ENCODE measurements around the gene GJC2.

The GJC2 gene

DNA sequence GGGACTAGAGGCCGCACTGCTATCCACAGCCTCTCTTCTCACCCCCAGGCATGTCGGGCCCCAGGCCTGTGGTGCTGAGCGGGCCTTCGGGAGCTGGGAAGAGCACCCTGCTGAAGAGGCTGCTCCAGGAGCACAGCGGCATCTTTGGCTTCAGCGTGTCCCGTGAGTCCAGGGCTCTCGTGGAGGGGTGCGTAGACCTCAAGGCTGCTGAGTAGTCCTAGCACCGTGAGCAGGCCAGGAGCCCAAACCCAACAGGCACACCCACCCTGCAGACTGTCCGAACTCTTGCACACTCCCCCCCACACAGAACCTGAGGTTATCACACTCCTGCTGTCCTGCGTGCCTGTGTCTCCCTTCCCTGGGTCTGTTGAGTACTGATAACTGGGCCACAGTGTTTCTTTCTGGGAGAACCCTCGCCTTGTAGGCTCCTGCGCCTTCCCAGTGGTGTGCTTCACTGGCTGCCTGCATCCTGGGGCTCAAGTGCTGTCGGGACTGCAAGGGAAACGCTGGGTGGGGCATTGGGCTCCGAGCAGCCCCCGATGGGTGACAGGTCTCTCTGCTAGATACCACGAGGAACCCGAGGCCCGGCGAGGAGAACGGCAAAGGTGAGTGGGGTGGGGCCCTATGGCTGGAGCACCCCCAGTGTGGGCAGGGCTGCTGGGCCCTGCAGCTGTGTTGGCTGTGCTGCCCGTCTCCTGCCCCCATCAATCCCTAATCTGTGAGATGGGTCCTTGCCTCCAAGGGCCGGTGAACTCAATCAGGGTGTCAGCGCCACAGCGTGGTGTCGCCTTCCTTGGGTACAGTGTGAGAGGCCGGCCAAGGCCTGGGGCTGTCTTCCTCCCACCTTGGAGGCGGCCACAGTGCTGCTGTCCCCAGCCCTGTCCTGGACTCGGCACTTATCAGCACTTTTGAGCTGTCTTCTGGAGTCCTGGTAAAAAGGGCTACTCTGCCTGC lies 4.0 kb upstream of the GJC2 start:
- Histone ChIP-seq H3K27ac (ENCODE audit: low read length) (no peak overlapping the region), H3K4me1 (ENCODE audit: control insufficient read depth, insufficient read depth, low read length) (peaks cover 7% of the 10 kb centered on the region), H3K36me3 (ENCODE audit: control insufficient read depth, insufficient read depth, low read length) (peaks cover 5% of the 10 kb centered on the region; the same call in 1 of the 2 replicates), H3K4me3 (ENCODE audit: low read length) (no peak overlapping the region), H3K9me3 (ENCODE audit: control insufficient read depth, insufficient read depth, low read length) (no peaks in the 10 kb centered on the region), H3K27me3 (ENCODE audit: control insufficient read depth, insufficient read depth, low read length) (no peaks in the 10 kb centered on the region)
- DNase-seq (ENCODE audit: low read depth, low spot score) = no peak
- whole genome bisulfite sequencing (ENCODE audit: insufficient coverage, insufficient read length) = no CpG with 5 or more reads among the region's 31 CpGs

DNA sequence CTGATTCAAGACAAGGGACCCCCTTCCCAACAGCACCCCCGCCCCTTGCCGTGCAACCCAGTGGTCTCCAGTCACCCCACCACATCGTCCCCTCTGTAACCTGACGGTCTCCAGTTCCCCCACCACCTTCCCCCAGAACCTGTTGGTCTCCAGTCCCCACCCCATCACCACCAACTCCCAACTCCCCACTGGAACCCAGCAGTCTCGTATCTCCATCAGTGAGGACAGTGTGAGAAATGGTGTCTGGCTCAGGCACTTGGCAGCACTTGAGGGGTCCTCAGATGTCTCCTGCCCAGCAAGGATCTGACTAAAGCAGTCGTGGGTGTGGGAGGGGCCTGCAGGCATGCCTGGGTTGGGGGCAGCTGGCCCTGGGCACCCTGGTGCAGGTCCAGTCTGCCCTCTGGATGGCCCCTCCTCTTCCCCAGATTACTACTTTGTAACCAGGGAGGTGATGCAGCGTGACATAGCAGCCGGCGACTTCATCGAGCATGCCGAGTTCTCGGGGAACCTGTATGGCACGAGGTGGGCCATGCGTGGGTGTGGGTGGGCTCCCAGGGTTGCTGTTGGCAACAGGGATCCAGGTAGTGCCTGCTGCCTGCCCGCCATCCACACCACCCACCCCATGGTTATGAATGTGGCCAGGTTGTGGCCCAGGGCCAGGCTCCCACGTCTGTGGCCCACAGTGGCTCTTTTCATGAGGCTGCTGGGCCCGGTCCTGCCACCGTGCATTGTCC lies 3.1 kb upstream of the GJC2 start:
- Histone ChIP-seq H3K4me1 (ENCODE audit: control insufficient read depth, insufficient read depth, low read length) (peaks cover 7% of the 10 kb centered on the region), H3K36me3 (ENCODE audit: control insufficient read depth, insufficient read depth, low read length) (peaks cover 5% of the 10 kb centered on the region; the same call in 1 of the 2 replicates), H3K27me3 (ENCODE audit: control insufficient read depth, insufficient read depth, low read length) (no peaks in the 10 kb centered on the region), H3K27ac (ENCODE audit: low read length) (no peak overlapping the region), H3K4me3 (ENCODE audit: low read length) (no peak overlapping the region), H3K9me3 (ENCODE audit: control insufficient read depth, insufficient read depth, low read length) (no peaks in the 10 kb centered on the region)
- no CpG with 5 or more reads among the region's 18 CpGs for WGBS (ENCODE audit: insufficient coverage, insufficient read length)
- DNase-seq (ENCODE audit: low read depth, low spot score) = no peak

DNA sequence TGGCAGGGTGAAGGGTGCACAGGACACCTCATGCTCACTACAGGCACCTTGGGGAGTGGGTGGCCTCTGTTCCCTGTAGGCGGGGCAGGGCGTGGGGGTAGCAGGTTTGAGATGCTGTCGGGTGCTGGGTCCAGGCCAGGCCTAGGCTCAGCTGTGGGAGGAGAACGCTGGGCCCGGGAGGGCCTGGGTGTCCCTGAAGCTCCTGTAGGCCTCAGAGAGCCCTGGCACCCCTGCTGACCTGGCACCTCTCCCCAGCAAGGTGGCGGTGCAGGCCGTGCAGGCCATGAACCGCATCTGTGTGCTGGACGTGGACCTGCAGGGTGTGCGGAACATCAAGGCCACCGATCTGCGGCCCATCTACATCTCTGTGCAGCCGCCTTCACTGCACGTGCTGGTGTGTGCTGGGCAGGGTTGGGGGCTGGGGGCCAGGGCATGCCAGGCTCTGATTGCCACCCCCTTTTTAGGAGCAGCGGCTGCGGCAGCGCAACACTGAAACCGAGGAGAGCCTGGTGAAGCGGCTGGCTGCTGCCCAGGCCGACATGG lies 2.5 kb upstream of the GJC2 start:
- H3K27me3 ChIP-seq (ENCODE audit: control insufficient read depth, insufficient read depth, low read length) = no peaks in the 10 kb centered on the region
- peaks cover 7% of the 10 kb centered on the region for H3K4me1 ChIP-seq (ENCODE audit: control insufficient read depth, insufficient read depth, low read length)
- H3K36me3 ChIP-seq (ENCODE audit: control insufficient read depth, insufficient read depth, low read length) = peaks cover 5% of the 10 kb centered on the region; the same call in 1 of the 2 replicates
- H3K9me3 ChIP-seq (ENCODE audit: control insufficient read depth, insufficient read depth, low read length) = no peaks in the 10 kb centered on the region
- no peak for DNase-seq (ENCODE audit: low read depth, low spot score)
- no CpG with 5 or more reads among the region's 20 CpGs for WGBS (ENCODE audit: insufficient coverage, insufficient read length)
- no peak overlapping the region for H3K4me3 ChIP-seq (ENCODE audit: low read length)
- no peak overlapping the region for H3K27ac ChIP-seq (ENCODE audit: low read length)

DNA sequence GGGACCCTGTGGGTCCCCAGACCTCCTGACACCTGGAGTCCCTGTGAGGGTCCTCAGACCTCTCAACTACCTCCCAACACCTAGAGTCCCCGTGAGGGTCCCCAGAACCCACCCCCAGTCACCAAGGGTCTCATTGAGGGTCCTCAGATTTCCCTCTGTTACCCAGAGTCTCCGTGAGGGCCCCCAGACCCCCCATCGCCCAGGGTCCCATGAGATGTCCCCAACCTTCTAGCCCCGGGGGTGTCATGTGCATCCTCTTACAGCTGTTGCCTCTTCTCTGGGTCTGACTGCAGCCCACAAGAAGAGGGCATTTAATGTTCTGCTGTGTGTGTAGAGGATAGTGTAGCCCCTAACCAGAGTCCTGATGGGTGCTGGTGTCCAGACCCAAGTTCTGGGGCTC lies 2.0 kb upstream of the GJC2 start:
- WGBS (ENCODE audit: insufficient coverage, insufficient read length) = no CpG with 5 or more reads among the region's 4 CpGs
- 0 out of 2 replicates have a peak, but pooled peaks cover 5% of the 10 kb centered on the region for H3K36me3 ChIP-seq (ENCODE audit: control insufficient read depth, insufficient read depth, low read length)
- no peak overlapping the region for H3K27ac ChIP-seq (ENCODE audit: low read length)

DNA sequence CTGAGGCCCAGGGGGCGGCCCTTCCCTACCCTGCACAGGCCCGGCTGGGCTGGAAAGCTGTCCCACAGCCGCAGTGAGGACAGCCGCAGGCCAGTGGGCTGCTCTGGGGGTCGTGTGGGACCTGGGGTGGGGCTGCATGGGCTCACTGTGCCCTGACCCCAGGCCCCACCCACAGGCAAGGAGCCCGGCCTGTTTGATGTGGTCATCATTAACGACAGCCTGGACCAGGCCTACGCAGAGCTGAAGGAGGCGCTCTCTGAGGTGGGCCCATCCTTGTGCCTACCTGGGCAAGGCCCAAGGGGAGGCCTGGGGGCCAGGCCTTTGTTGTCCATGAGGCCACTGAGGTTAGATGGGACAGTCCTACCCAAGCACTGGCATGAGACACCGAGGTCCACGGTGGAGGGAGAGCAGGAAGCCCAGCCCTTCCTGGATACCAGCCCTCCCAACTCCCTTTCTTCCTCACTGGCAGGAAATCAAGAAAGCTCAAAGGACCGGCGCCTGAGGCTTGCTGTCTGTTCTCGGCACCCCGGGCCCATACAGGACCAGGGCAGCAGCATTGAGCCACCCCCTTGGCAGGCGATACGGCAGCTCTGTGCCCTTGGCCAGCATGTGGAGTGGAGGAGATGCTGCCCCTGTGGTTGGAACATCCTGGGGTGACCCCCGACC lies 1.4 kb upstream of the GJC2 start:
- 0 out of 2 replicates have a peak, but pooled peaks cover 5% of the 10 kb centered on the region for H3K36me3 ChIP-seq (ENCODE audit: control insufficient read depth, insufficient read depth, low read length)
- no peaks in the 10 kb centered on the region for H3K27me3 ChIP-seq (ENCODE audit: control insufficient read depth, insufficient read depth, low read length)
- no peak for DNase-seq (ENCODE audit: low read depth, low spot score)
- H3K9me3 ChIP-seq (ENCODE audit: control insufficient read depth, insufficient read depth, low read length) = no peaks in the 10 kb centered on the region
- H3K4me1 ChIP-seq (ENCODE audit: control insufficient read depth, insufficient read depth, low read length) = peaks cover 7% of the 10 kb centered on the region
- H3K27ac ChIP-seq (ENCODE audit: low read length) = no peak overlapping the region
- no CpG with 5 or more reads among the region's 18 CpGs for WGBS (ENCODE audit: insufficient coverage, insufficient read length)
- no peak overlapping the region for H3K4me3 ChIP-seq (ENCODE audit: low read length)

More for the DNA sequence above, 2.0 kb upstream of the GJC2 start:
- H3K27me3 ChIP-seq (ENCODE audit: control insufficient read depth, insufficient read depth, low read length) = no peaks in the 10 kb centered on the region
- H3K9me3 ChIP-seq (ENCODE audit: control insufficient read depth, insufficient read depth, low read length) = no peaks in the 10 kb centered on the region
- no peak for DNase-seq (ENCODE audit: low read depth, low spot score)
- peaks cover 7% of the 10 kb centered on the region for H3K4me1 ChIP-seq (ENCODE audit: control insufficient read depth, insufficient read depth, low read length)
- no peak overlapping the region for H3K4me3 ChIP-seq (ENCODE audit: low read length)

DNA sequence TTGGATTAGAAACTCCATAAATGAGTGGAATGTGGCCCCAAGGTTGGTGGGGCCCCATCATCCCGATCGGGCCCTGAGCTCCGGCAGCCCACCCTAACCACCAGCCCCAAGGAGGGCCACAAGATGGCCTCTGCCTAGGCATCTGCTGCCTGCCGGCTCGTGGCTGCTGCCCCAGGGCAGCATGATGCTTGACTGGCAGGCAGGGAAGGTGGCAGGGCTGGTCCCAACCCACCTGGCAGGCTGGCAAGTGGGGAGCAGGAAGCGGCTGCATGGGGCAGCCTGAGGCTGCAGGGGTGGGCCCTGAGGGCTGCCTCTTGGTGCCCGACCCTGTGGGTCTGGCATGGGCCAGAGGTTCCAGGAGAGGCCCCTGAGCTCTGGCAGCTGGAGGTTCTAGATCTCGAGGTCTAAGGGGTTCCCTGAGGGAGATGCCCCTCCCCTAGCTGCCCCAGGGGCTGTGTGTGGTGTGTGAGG lies 760 bp upstream of the GJC2 start:
- H3K27ac ChIP-seq (ENCODE audit: low read length) = no peak overlapping the region
- DNase-seq (ENCODE audit: low read depth, low spot score) = no peak
- H3K36me3 ChIP-seq (ENCODE audit: control insufficient read depth, insufficient read depth, low read length) = 0 out of 2 replicates have a peak, but pooled peaks cover 5% of the 10 kb centered on the region
- no peaks in the 10 kb centered on the region for H3K27me3 ChIP-seq (ENCODE audit: control insufficient read depth, insufficient read depth, low read length)
- H3K4me1 ChIP-seq (ENCODE audit: control insufficient read depth, insufficient read depth, low read length) = peaks cover 7% of the 10 kb centered on the region
- no peaks in the 10 kb centered on the region for H3K9me3 ChIP-seq (ENCODE audit: control insufficient read depth, insufficient read depth, low read length)
- H3K4me3 ChIP-seq (ENCODE audit: low read length) = no peak overlapping the region
- no CpG with 5 or more reads among the region's 8 CpGs for WGBS (ENCODE audit: insufficient coverage, insufficient read length)

DNA sequence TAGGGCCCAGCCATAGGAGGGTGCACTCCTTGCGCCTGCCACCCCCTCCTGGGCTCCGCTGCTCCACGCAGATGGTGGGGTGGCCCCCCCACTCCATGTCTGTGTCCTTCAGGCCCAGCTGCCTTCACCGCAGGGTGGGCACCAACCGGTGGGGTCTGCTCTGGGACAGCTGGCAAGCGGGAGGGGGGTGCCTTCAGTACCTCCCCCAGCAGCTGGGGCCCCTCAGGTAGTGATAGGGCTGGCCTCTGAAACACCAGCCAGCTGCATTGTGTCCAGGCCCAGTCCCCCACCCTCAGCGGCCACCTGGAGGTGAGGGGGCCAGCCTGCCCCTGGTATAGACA lies 360 bp downstream of the GJC2 start:
- Histone ChIP-seq H3K9me3 (ENCODE audit: control insufficient read depth, insufficient read depth, low read length) (no peaks in the 10 kb centered on the region), H3K27me3 (ENCODE audit: control insufficient read depth, insufficient read depth, low read length) (no peaks in the 10 kb centered on the region), H3K27ac (ENCODE audit: low read length) (no peak overlapping the region), H3K4me3 (ENCODE audit: low read length) (no peak overlapping the region), H3K4me1 (ENCODE audit: control insufficient read depth, insufficient read depth, low read length) (peaks cover 7% of the 10 kb centered on the region), H3K36me3 (ENCODE audit: control insufficient read depth, insufficient read depth, low read length) (0 out of 2 replicates have a peak, but pooled peaks cover 5% of the 10 kb centered on the region)
- DNase-seq (ENCODE audit: low read depth, low spot score) = no peak
- no CpG with 5 or more reads among the region's 7 CpGs for whole genome bisulfite sequencing (ENCODE audit: insufficient coverage, insufficient read length)

DNA sequence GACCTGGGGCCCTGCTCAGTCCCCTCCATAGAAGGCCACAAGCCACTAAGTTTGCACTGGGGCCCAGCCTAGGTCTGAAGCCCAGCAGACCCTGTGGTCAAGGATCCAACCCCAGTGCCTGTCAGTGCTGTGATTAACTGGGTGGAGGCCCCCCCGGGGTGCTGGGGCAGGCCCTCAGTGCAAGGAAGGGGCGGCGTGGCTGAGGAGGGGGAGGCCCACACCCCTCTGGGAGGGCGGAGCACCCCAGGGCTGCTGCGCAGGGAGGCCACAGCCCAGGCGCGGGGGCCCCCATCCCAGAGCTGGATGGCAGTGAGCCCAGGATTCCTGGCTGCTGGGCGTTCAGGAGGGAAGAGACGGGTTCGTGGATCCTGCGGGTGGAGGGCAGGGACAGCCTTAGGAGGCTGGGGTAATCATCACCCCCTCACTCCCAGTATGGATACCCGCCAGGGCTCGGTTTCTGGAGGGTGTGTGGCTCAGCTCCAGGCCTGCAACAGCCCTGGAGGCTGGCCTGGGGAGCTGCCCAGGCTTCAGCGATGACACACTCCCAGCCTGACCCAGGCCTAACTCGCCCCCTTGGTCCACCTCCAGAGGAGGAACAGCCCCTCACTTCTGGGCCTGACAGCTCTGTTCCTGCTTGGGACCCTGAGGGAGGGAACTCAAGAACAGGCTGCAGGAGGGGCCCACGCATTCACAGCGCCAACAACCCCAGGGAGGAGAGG lies 890 bp downstream of the GJC2 start:
- 0 out of 2 replicates have a peak, but pooled peaks cover 5% of the 10 kb centered on the region for H3K36me3 ChIP-seq (ENCODE audit: control insufficient read depth, insufficient read depth, low read length)
- H3K4me3 ChIP-seq (ENCODE audit: low read length) = no peak overlapping the region
- H3K9me3 ChIP-seq (ENCODE audit: control insufficient read depth, insufficient read depth, low read length) = no peaks in the 10 kb centered on the region
- H3K27ac ChIP-seq (ENCODE audit: low read length) = no peak overlapping the region
- DNase-seq (ENCODE audit: low read depth, low spot score) = no peak
- peaks cover 7% of the 10 kb centered on the region for H3K4me1 ChIP-seq (ENCODE audit: control insufficient read depth, insufficient read depth, low read length)
- WGBS (ENCODE audit: insufficient coverage, insufficient read length) = no CpG with 5 or more reads among the region's 17 CpGs
- H3K27me3 ChIP-seq (ENCODE audit: control insufficient read depth, insufficient read depth, low read length) = no peaks in the 10 kb centered on the region

DNA sequence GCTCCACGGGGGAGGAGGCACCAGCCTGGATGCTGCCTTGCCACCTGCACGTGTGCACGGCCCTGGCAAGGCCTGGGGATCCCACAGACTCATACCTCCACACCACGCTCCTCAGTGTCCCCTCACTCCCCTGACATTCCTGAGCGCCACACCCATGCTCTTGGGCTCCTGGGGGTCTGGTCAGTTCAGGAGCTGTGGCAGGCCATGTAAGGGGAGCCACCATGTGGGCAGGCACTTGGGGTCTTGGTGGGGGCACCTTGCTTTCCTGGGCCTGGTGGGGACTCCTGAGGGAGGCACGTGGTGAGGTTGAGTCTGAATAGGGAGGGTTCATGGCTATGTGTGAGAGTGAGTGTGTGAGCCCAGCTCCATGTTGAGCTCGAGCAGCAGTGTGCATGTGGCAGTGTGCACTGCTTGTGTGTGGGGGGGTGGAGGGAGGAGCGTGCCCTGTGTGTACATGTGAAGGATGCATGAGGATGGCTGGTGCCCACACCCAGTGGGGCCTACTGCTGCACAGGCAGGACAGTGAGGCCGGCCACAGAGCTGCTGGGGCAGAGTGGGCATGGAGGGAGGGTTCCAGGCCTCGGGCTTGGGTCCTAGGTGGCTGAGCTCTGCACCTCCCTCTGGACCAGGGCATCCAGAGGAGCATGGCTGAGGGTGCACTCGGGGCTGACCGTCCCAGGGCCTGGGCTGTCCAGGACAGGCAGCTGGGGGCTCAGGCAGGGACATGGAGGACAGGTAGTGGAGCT lies 1.6 kb downstream of the GJC2 start:
- WGBS (ENCODE audit: insufficient coverage, insufficient read length) = no CpG with 5 or more reads among the region's 12 CpGs
- Histone ChIP-seq H3K36me3 (ENCODE audit: control insufficient read depth, insufficient read depth, low read length) (0 out of 2 replicates have a peak, but pooled peaks cover 5% of the 10 kb centered on the region), H3K9me3 (ENCODE audit: control insufficient read depth, insufficient read depth, low read length) (no peaks in the 10 kb centered on the region), H3K27ac (ENCODE audit: low read length) (no peak overlapping the region), H3K4me1 (ENCODE audit: control insufficient read depth, insufficient read depth, low read length) (peaks cover 7% of the 10 kb centered on the region), H3K4me3 (ENCODE audit: low read length) (no peak overlapping the region), H3K27me3 (ENCODE audit: control insufficient read depth, insufficient read depth, low read length) (no peaks in the 10 kb centered on the region)
- no peak for DNase-seq (ENCODE audit: low read depth, low spot score)
